Stomach (tissue), 9 donors: ENCODE measurements around the gene HLCS. TPM values are rescaled to one million over a fixed set of nuclear protein-coding genes. Genes with fewer than 3 reads are reported as not detected.

Experiments used
- DNase-seq, 2 donors: peaks; one replicate each; pipeline versions ENCODE4 v3.0.0 to v3.0.0-alpha.2; 2013 to 2019
- H3K27ac ChIP-seq, 5 donors: fragments of 200-600 bp in 4 of 5; sonication (generic) in 4 of 5; one replicate each; pipeline ENCODE4 v1.5.1; 2013 to 2019; ENCODE audit warnings: mild to moderate bottlenecking in 1 of 5, moderate library complexity in 1 of 5
- H3K27me3 ChIP-seq, 3 donors: fragments of 200-600 bp; sonication (generic); one replicate each; pipeline ENCODE4 v1.5.1; 2017 to 2019; ENCODE audit warnings: mixed run types in 1 of 3
- H3K36me3 ChIP-seq, 4 donors: fragments of 200-600 bp; sonication (generic); 1 replicate in 3 of 4; 2 replicates in 1 of 4; pipeline ENCODE4 v1.5.1; 2016 to 2019
- H3K4me1 ChIP-seq, 4 donors: fragments of 200-600 bp; sonication (generic); one replicate each; pipeline ENCODE4 v1.5.1; 2016 to 2019
- H3K4me3 ChIP-seq, 4 donors: fragments of 200-600 bp; sonication (generic) in 3 of 4; one replicate each; pipeline ENCODE4 v1.5.1; 2016 to 2019; ENCODE audit warnings: mild to moderate bottlenecking in 1 of 4
- H3K9me3 ChIP-seq, 4 donors: fragments of 200-600 bp; sonication (generic); one replicate each; pipeline ENCODE4 v1.5.1; 2016 to 2019
- EP300 ChIP-seq: sonication (generic); formaldehyde crosslinking; IDR thresholded peaks from one replicate; pipeline ENCODE4 v1.6.1; 2017; ENCODE audit warnings: antibody characterized with exemption
- POLR2A ChIP-seq, 4 donors: fragments of 450-650 bp; IDR thresholded peaks; one replicate each; pipeline ENCODE4 v1.6.1; 2016; ENCODE audit warnings: antibody characterized with exemption in 4 of 4, control low read depth in 2 of 4, mild to moderate bottlenecking in 1 of 4, moderate library complexity in 1 of 4
- POLR2AphosphoS5 ChIP-seq, 3 donors: sonication (generic); formaldehyde crosslinking; IDR thresholded peaks; one replicate each; pipeline ENCODE4 v1.6.1; 2016; ENCODE audit warnings: antibody characterized with exemption in 3 of 3
- WGBS, 5 donors: extraction: QIAGEN DNeasy Blood & Tissue Kit in 3 of 5; methylation state at CpG; one replicate each; pipeline versions ENCODE4 v1.1.5 to v1.1.7; 2013 to 2018; 5-methylcytosine and 5-hydroxymethylcytosine counted together
- intact Hi-C: fragments of 100-400 bp; cut with DNase I; formaldehyde crosslinking; loops from one replicate; pipeline ENCODE4 v1.15.1; 2023; ENCODE audit warnings: low total_unique reads
- polyA plus RNA-seq, 3 donors: library from polyadenylated mRNA; stranded (reverse); fragments of 200-250 nt; gene quantifications; one replicate each; pipeline ENCODE4 v1.2.3, GENCODE V29; 2013
- total RNA-seq, 5 donors: library from RNA; depleted of rRNA; stranded (reverse); fragments of >200 nt; gene quantifications; one replicate each; pipeline versions ENCODE4 v1.1.0 to v1.2.3, GENCODE V29; 2014 to 2016
- TF ChIP-seq, protein P1 (sequence below), 7 experiments: fragments of 450-650 bp in 4 of 7; fragments of 200-600 bp in 3 of 7; sonication (generic) in 3 of 7; IDR thresholded peaks; one replicate each; pipeline ENCODE4 v1.5.1; 2016 to 2019; ENCODE audit warnings: antibody characterized with exemption in 7 of 7, control low read depth in 2 of 7, mild to moderate bottlenecking in 1 of 7
- donor health status: healthy with polysubstance abuse.
- donor health status: Bipolar disorder and iron deficiency.
- donor health status: healthy.

Gene HLCS
- total and polyA plus RNA-seq, 8 donors, result 2.3 to 35.1 (median 13.9) TPM

GRCh38 chr21:36904093-36904666, 62.3 kb downstream of the HLCS start:
- 80 to 89% (median 88%) methylated on average over 3 of the region's 3 CpGs for WGBS, 5 donors
- Histone ChIP-seq H3K9me3 (no peaks in the 10 kb centered on the region), H3K27me3 (no peaks in the 10 kb centered on the region), H3K27ac (no peak overlapping the region), H3K36me3 (peaks cover 0 to 9% (median 2%) of the 10 kb centered on the region in 4 donors), H3K4me1 (no peaks in the 10 kb centered on the region), H3K4me3 (no peak overlapping the region)
- intact Hi-C loops, result no loop called here
- no peak for DNase-seq
- TF ChIP-seq EP300 (no peak), POLR2AphosphoS5 (IDR thresholded peaks at IDR 0.05) (no peak), POLR2A (IDR thresholded peaks at IDR 0.05) (no peak)
- TF ChIP-seq, protein P1, sequence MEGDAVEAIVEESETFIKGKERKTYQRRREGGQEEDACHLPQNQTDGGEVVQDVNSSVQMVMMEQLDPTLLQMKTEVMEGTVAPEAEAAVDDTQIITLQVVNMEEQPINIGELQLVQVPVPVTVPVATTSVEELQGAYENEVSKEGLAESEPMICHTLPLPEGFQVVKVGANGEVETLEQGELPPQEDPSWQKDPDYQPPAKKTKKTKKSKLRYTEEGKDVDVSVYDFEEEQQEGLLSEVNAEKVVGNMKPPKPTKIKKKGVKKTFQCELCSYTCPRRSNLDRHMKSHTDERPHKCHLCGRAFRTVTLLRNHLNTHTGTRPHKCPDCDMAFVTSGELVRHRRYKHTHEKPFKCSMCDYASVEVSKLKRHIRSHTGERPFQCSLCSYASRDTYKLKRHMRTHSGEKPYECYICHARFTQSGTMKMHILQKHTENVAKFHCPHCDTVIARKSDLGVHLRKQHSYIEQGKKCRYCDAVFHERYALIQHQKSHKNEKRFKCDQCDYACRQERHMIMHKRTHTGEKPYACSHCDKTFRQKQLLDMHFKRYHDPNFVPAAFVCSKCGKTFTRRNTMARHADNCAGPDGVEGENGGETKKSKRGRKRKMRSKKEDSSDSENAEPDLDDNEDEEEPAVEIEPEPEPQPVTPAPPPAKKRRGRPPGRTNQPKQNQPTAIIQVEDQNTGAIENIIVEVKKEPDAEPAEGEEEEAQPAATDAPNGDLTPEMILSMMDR (IDR thresholded peaks at IDR 0.05), result no peak

DNA sequence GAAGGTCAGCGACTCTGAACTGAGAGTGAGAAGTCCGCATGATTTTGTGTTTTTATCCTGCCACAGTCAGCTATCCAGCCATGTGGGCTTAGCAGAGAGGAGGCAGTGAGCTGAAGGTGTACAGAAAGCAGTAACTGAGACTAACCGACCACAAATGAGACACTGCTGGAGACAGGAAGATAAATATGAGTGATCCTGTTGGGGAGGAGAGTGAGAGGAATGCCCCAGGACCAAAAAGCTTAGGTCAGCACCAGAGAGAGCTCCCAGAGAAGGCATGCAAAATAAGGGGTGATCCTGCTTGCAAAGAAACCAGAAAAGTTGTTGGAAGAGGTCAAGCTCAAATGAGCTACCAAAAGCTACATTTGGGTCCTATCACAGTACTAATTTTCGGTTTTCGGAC, 63.7 kb downstream of the HLCS start:
- peaks cover 0 to 9% (median 3%) of the 10 kb centered on the region in 4 donors for H3K36me3 ChIP-seq
- H3K9me3 ChIP-seq, result no peaks in the 10 kb centered on the region
- H3K27me3 ChIP-seq, result no peaks in the 10 kb centered on the region
- intact Hi-C loops, result no loop called here
- no peak for DNase-seq
- H3K4me3 ChIP-seq, result no peak overlapping the region
- TF ChIP-seq EP300, result no peak
- no peak for TF ChIP-seq POLR2AphosphoS5 (IDR thresholded peaks at IDR 0.05)
- TF ChIP-seq, protein P1 (IDR thresholded peaks at IDR 0.05), result no peak
- no peak for TF ChIP-seq POLR2A (IDR thresholded peaks at IDR 0.05)
- no peak overlapping the region for H3K27ac ChIP-seq
- WGBS, 5 donors, result 80 to 88% (median 83%) methylated on average over 5 of the region's 5 CpGs
- H3K4me1 ChIP-seq, result no peaks in the 10 kb centered on the region

DNA sequence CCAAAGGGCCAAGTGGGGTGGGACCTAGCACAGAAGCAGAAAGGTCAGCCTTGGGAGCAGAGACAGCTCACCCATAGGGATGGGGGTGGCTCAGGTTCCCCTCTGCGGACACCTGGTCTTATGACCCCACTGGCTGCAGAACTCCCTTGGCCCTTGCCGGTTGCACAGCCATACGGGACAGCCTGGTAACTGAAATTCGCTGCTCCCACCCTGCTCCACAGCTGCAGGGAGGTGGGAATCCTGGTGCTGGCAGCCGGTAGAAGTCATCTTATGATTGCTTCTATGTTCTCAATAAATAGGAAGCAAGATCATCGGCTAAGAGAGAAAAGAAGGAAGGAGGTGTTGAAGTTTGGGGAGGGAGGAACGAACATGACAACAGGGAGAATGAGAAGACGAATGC, 64.1 kb downstream of the HLCS start:
- TF ChIP-seq, protein P1 (IDR thresholded peaks at IDR 0.05), result no peak
- TF ChIP-seq POLR2AphosphoS5 (IDR thresholded peaks at IDR 0.05), result no peak
- no peak for DNase-seq
- WGBS, 5 donors, result 88 to 96% (median 93%) methylated on average over 8 of the region's 8 CpGs
- H3K4me1 ChIP-seq, result no peaks in the 10 kb centered on the region
- intact Hi-C loops, result no loop called here
- no peak overlapping the region for H3K27ac ChIP-seq
- H3K27me3 ChIP-seq, result no peaks in the 10 kb centered on the region
- H3K4me3 ChIP-seq, result no peak overlapping the region
- H3K9me3 ChIP-seq, result no peaks in the 10 kb centered on the region
- H3K36me3 ChIP-seq, result peaks cover 0 to 9% (median 4%) of the 10 kb centered on the region in 4 donors

DNA sequence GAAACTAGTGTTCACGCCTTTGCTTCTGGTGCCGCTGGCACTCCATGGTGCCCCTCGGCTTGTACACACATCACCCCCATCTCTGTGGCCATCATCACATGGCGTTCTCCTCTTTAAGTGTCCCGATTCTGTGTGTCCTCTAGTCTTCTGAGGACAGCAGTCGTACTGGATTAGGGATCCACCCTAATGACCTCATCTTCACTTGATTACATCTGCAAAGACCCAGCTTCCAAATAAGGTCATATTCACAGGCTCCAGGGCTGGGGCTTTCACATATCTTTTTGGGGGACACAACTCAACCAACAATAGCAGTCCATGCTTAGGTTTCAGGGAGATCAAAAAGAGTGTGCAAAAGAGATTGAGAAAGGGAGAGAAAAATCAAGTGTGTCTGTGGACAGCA, 64.9 kb downstream of the HLCS start:
- Histone ChIP-seq H3K4me1 (no peaks in the 10 kb centered on the region), H3K36me3 (peaks cover 0 to 12% (median 8%) of the 10 kb centered on the region in 4 donors), H3K9me3 (no peaks in the 10 kb centered on the region), H3K4me3 (no peak overlapping the region), H3K27ac (no peak overlapping the region), H3K27me3 (no peaks in the 10 kb centered on the region)
- intact Hi-C loops, result no loop called here
- WGBS, 5 donors, result 93 to 96% (median 94%) methylated on average over 6 of the region's 6 CpGs
- no peak for DNase-seq
- TF ChIP-seq EP300 (no peak), POLR2AphosphoS5 (IDR thresholded peaks at IDR 0.05) (no peak), POLR2A (IDR thresholded peaks at IDR 0.05) (no peak)
- TF ChIP-seq, protein P1 (IDR thresholded peaks at IDR 0.05), result no peak
